IMR-90 (cell line): Measurements from ENCODE around the gene ZNF878. TPM values are rescaled to one million over a fixed set of nuclear protein-coding genes. Genes with fewer than 3 reads are reported as not detected.

ENCODE experiments used
- ATAC-seq: fragments of 200-7000 bp; cut with Tn5 transposase; 2 replicates; pipeline ENCODE4 v1.9.1; 2020; ENCODE audit warnings: low read depth, mild to moderate bottlenecking, moderate library complexity
- BruUV-seq: library from RNA; stranded (reverse); fragments of 400-500 nt; replicated peaks from 2 replicates; lab custom pipeline; 2021; lab: Mats Ljungman, UMichigan
- CTCF ChIA-PET: fragments of 300-600 bp; formaldehyde crosslinking; extraction: SDS; loops from one replicate; lab custom pipeline; 2021; ENCODE audit warnings: antibody characterized with exemption; lab: Yijun Ruan, JAX
- POLR2A ChIA-PET: fragments of 300-600 bp; sonication (Branson Sonifier 250); formaldehyde crosslinking; loops from one replicate; lab custom pipeline; 2022; ENCODE audit warnings: antibody characterized with exemption; ENCODE audit not compliant: unreplicated experiment; lab: Charles Lee
- DNase-seq: peaks from one replicate; pipeline ENCODE4 v3.0.0; 2013
- H2AFZ ChIP-seq: replicated peaks from 2 replicates; pipeline ENCODE3; 2013; ENCODE audit warnings: low read length, mild to moderate bottlenecking; ENCODE audit not compliant: poor library complexity
- H2AK5ac ChIP-seq: 2 replicates; pipeline ENCODE4 v1.6.1; 2013; ENCODE audit warnings: low read depth, low read length, inconsistent platforms
- H2AK9ac ChIP-seq: replicated peaks from 2 replicates; pipeline ENCODE3; 2013; ENCODE audit warnings: mild to moderate bottlenecking, low read depth, low read length, moderate library complexity; ENCODE audit not compliant: poor library complexity
- H2BK120ac ChIP-seq: 2 replicates; pipeline ENCODE4 v1.6.1; 2013; ENCODE audit warnings: low read depth, low read length, inconsistent platforms
- H2BK15ac ChIP-seq: 3 replicates; pipeline ENCODE4 v1.6.1; 2013; ENCODE audit warnings: low read depth, low read length, inconsistent platforms
- H2BK20ac ChIP-seq: 2 replicates; pipeline ENCODE4 v1.6.1; 2013; ENCODE audit warnings: low read depth, mild to moderate bottlenecking, inconsistent platforms, low read length, moderate library complexity
- H2BK5ac ChIP-seq: 2 replicates; pipeline ENCODE4 v1.6.1; 2013; ENCODE audit warnings: mild to moderate bottlenecking, low read depth, low read length, inconsistent platforms; ENCODE audit not compliant: poor library complexity, severe bottlenecking
- H3K14ac ChIP-seq: replicated peaks from 2 replicates; pipeline ENCODE4 v1.6.1; 2013; ENCODE audit warnings: low read depth, low read length, inconsistent platforms
- H3K18ac ChIP-seq: 2 replicates; pipeline ENCODE4 v1.6.1; 2013; ENCODE audit warnings: low read depth, low read length, control low read depth
- H3K23ac ChIP-seq: 2 replicates; pipeline ENCODE4 v1.6.1; 2013; ENCODE audit warnings: low read depth, low read length, inconsistent platforms
- H3K27ac ChIP-seq: 2 replicates; pipeline ENCODE4 v1.5.1; 2013; ENCODE audit warnings: mild to moderate bottlenecking, control low read depth, low read length; ENCODE audit not compliant: insufficient read depth
- H3K27me3 ChIP-seq: 2 replicates; pipeline ENCODE4 v1.6.1; 2013; ENCODE audit warnings: low read length; ENCODE audit not compliant: control insufficient read depth, insufficient read depth
- H3K36me3 ChIP-seq: 2 replicates; pipeline ENCODE4 v1.6.1; 2013; ENCODE audit warnings: low read length, mixed read lengths; ENCODE audit not compliant: control insufficient read depth, insufficient read depth
- H3K4ac ChIP-seq: 2 replicates; pipeline ENCODE4 v1.6.1; 2013; ENCODE audit warnings: low read depth, low read length, inconsistent platforms
- H3K4me1 ChIP-seq: 2 replicates; pipeline ENCODE4 v1.6.1; 2013; ENCODE audit warnings: low read length, mixed read lengths; ENCODE audit not compliant: control insufficient read depth, insufficient read depth
- H3K4me2 ChIP-seq: 2 replicates; pipeline ENCODE4 v1.6.1; 2013; ENCODE audit warnings: low read depth, mild to moderate bottlenecking, control low read depth, low read length, moderate library complexity
- H3K4me3 ChIP-seq: 2 replicates; pipeline ENCODE4 v1.5.1; 2013; ENCODE audit warnings: low read depth, mild to moderate bottlenecking, control low read depth, low read length, moderate library complexity; ENCODE audit not compliant: insufficient read depth
- H3K56ac ChIP-seq: 2 replicates; pipeline ENCODE4 v1.6.1; 2013; ENCODE audit warnings: low read length, inconsistent platforms; ENCODE audit not compliant: insufficient read depth; ENCODE audit errors: extremely low read depth
- H3K79me1 ChIP-seq, 2 experiments: 2 replicates each; pipeline ENCODE4 v1.6.1; 2013; ENCODE audit warnings: low read length in 2 of 2, inconsistent platforms in 1 of 2, low read depth in 1 of 2
- H3K9ac ChIP-seq: 2 replicates; pipeline ENCODE4 v1.6.1; 2013; ENCODE audit warnings: low read depth, low read length, control low read depth
- H3K9me1 ChIP-seq: 2 replicates; pipeline ENCODE4 v1.6.1; 2013; ENCODE audit warnings: low read length, inconsistent platforms; ENCODE audit not compliant: insufficient read depth
- H3K9me3 ChIP-seq: 2 replicates; pipeline ENCODE4 v1.6.1; 2013; ENCODE audit warnings: low read length; ENCODE audit not compliant: control insufficient read depth, insufficient read depth
- H4K20me1 ChIP-seq: 2 replicates; pipeline ENCODE4 v1.6.1; 2013; ENCODE audit warnings: low read length, inconsistent platforms; ENCODE audit not compliant: insufficient read depth
- H4K5ac ChIP-seq: 2 replicates; pipeline ENCODE4 v1.6.1; 2013; ENCODE audit warnings: mild to moderate bottlenecking, low read depth, low read length, control low read depth
- H4K8ac ChIP-seq, 2 experiments: 2 replicates each; pipeline ENCODE4 v1.6.1; 2013; ENCODE audit warnings: low read depth in 2 of 2, low read length in 2 of 2, control low read depth in 1 of 2, inconsistent platforms in 1 of 2
- H4K91ac ChIP-seq: 2 replicates; pipeline ENCODE4 v1.6.1; 2013; ENCODE audit warnings: low read depth, low read length, inconsistent platforms; ENCODE audit not compliant: insufficient read depth
- BHLHE40 ChIP-seq: fragments of 150-350 bp; IDR thresholded peaks from 2 replicates; pipeline ENCODE4 v1.6.1; 2016; ENCODE audit warnings: mild to moderate bottlenecking, low read depth, low read length
- CEBPB ChIP-seq: IDR thresholded peaks from 2 replicates; pipeline ENCODE4 v1.6.1; 2012; ENCODE audit warnings: low read depth, low read length, improper control_type of control experiment
- CHD1 ChIP-seq: IDR thresholded peaks from 2 replicates; pipeline ENCODE4 v1.6.1; 2012; ENCODE audit warnings: low read depth, low read length, improper control_type of control experiment
- CTCF ChIP-seq: conservative IDR thresholded peaks from 2 replicates; pipeline ENCODE4 v1.5.1; 2012; ENCODE audit warnings: mild to moderate bottlenecking, low read depth, low read length, improper control_type of control experiment
- ELK1 ChIP-seq: fragments of 150-350 bp; IDR thresholded peaks from 2 replicates; pipeline ENCODE4 v1.6.1; 2016; ENCODE audit warnings: low read depth, mild to moderate bottlenecking, low read length, moderate library complexity, borderline replicate concordance
- FOS ChIP-seq: fragments of 150-350 bp; IDR thresholded peaks from 2 replicates; pipeline ENCODE4 v1.6.1; 2016; ENCODE audit warnings: low read depth, low read length
- MAFK ChIP-seq: IDR thresholded peaks from 2 replicates; pipeline ENCODE4 v1.6.1; 2012; ENCODE audit warnings: low read depth, low read length, improper control_type of control experiment
- MAZ ChIP-seq: IDR thresholded peaks from 2 replicates; pipeline ENCODE4 v1.6.1; 2012; ENCODE audit warnings: low read depth, mild to moderate bottlenecking, low read length, improper control_type of control experiment, moderate library complexity, borderline replicate concordance
- MXI1 ChIP-seq: IDR thresholded peaks from 2 replicates; pipeline ENCODE4 v1.6.1; 2012; ENCODE audit warnings: low read depth, mild to moderate bottlenecking, low read length, moderate library complexity, borderline replicate concordance
- NFE2L2 ChIP-seq: fragments of 150-350 bp; IDR thresholded peaks from 2 replicates; pipeline ENCODE4 v1.6.1; 2016; ENCODE audit warnings: low read depth, mild to moderate bottlenecking, low read length
- POLR2A ChIP-seq: IDR thresholded peaks from 2 replicates; pipeline ENCODE4 v1.6.1; 2012; ENCODE audit warnings: mild to moderate bottlenecking, low read depth, low read length
- RAD21 ChIP-seq: IDR thresholded peaks from 2 replicates; pipeline ENCODE4 v1.6.1; 2012; ENCODE audit warnings: low read length, improper control_type of control experiment
- RCOR1 ChIP-seq: IDR thresholded peaks from 2 replicates; pipeline ENCODE4 v1.6.1; 2012; ENCODE audit warnings: mild to moderate bottlenecking, low read length, improper control_type of control experiment; ENCODE audit not compliant: insufficient replicate concordance
- RFX5 ChIP-seq: IDR thresholded peaks from 2 replicates; pipeline ENCODE4 v1.8.0; 2012; ENCODE audit warnings: low read depth, mild to moderate bottlenecking, low read length, moderate library complexity
- SMC3 ChIP-seq: fragments of 150-350 bp; IDR thresholded peaks from 2 replicates; pipeline ENCODE4 v1.6.1; 2016; ENCODE audit warnings: low read depth, mild to moderate bottlenecking, antibody characterized with exemption, low read length, moderate library complexity
- USF2 ChIP-seq: fragments of 150-350 bp; IDR thresholded peaks from 2 replicates; pipeline ENCODE4 v1.6.1; 2017; ENCODE audit warnings: mild to moderate bottlenecking, antibody characterized with exemption, low read length, low read depth
- WGBS, 2 experiments: methylation state at CpG; one replicate each; pipeline versions ENCODE4 v1.1.5 to v1.1.7; 2013; ENCODE audit warnings: missing lambda C conversion rate in 2 of 2; ENCODE audit not compliant: insufficient read length in 1 of 2; ENCODE audit errors: extremely low coverage in 2 of 2; 5-methylcytosine and 5-hydroxymethylcytosine counted together
- dilution Hi-C: fragments of 300-500 bp; cut with HindIII; formaldehyde crosslinking; loops from one replicate; pipeline ENCODE4 v1.14.3; 2018; ENCODE audit warnings: low sequenced_read_pairs; ENCODE audit not compliant: unreplicated experiment
- in situ Hi-C: fragments of 300-500 bp; cut with MboI; formaldehyde crosslinking; loops from 3 replicates; pipeline ENCODE4 v1.14.3; 2019; ENCODE audit warnings: low sequenced_read_pairs, inconsistent platforms, mixed read lengths
- intact Hi-C: fragments of 100-400 bp; cut with micrococcal nuclease; formaldehyde crosslinking; loops from 2 replicates; pipeline ENCODE4 v1.10.0; 2022
- polyA plus RNA-seq, 3 experiments: library from polyadenylated mRNA; depleted of rRNA; stranded (reverse); fragments of >200 nt; gene quantifications; 2 replicates each; pipeline ENCODE4 v1.2.3, GENCODE V29; 2012; ENCODE audit warnings: low replicate concordance in 1 of 3
- total RNA-seq: library from RNA; depleted of rRNA; stranded (reverse); fragments of >200 nt; gene quantifications from 2 replicates; pipeline ENCODE4 v1.2.3, GENCODE V29; 2012

The ZNF878 gene
- total and polyA plus RNA-seq, 2 of the 4 experiments (the other 2 are of a cell fraction): 0.05 to 0.36 TPM

- no peak overlapping the region for H2BK5ac ChIP-seq
- intact Hi-C loops (loop anchor here (5.0 kb wide), 1 partner anchor 276 kb away; the partner anchor contains the start of gene ZNF442), in situ Hi-C loops (no loop called here), dilution Hi-C loops (no loop called here)
- peak; percentile 53 for DNase-seq
- H3K56ac ChIP-seq: no peak overlapping the region
- no peak overlapping the region for H2BK15ac ChIP-seq
- H3K27ac ChIP-seq: no peak overlapping the region
- no peaks in the 10 kb centered on the region for H3K36me3 ChIP-seq
- no peak overlapping the region for H2AK5ac ChIP-seq
- H4K91ac ChIP-seq: no peak overlapping the region
- H3K4ac ChIP-seq: no peak overlapping the region
- H3K4me1 ChIP-seq: 0 out of 2 replicates have a peak, but pooled peaks cover 2% of the 10 kb centered on the region
- no peak overlapping the region for H4K8ac ChIP-seq
- no peak overlapping the region for H2AFZ ChIP-seq
- no peak overlapping the region for H4K5ac ChIP-seq
- TF ChIP-seq MAZ: no peak
- TF ChIP-seq RAD21: peak; percentile 65
- no peak for TF ChIP-seq BHLHE40
- no peak for TF ChIP-seq RFX5
- TF ChIP-seq FOS: no peak
- no peak for TF ChIP-seq CHD1
- no peak for TF ChIP-seq CEBPB
- no peak for TF ChIP-seq MAFK
- TF ChIP-seq NFE2L2: no peak
- no peak for TF ChIP-seq MXI1
- peak; percentile 53 for TF ChIP-seq SMC3
- TF ChIP-seq ELK1: no peak
- TF ChIP-seq CTCF: peak; percentile 65
- no peak for TF ChIP-seq RCOR1
- no peak for TF ChIP-seq POLR2A
- no peak for TF ChIP-seq USF2
- BruUV-seq: no TSS peak
- H3K14ac ChIP-seq: no peak overlapping the region
- peaks cover 8 to 22% of the 10 kb centered on the region in 2 experiments for H3K79me1 ChIP-seq
- no peak overlapping the region for H2BK120ac ChIP-seq
- no peak overlapping the region for H2BK20ac ChIP-seq
- H3K18ac ChIP-seq: no peak overlapping the region
- H2AK9ac ChIP-seq: peak overlapping the region; percentile 9
- POLR2A ChIA-PET: no interaction called here
- ATAC-seq: peak; percentile 34; the same call in 1 of the 2 replicates
- no peak overlapping the region for H3K4me2 ChIP-seq
- H3K9me3 ChIP-seq: no peaks in the 10 kb centered on the region; the same call in 1 of the 2 replicates
- H3K9ac ChIP-seq: no peak overlapping the region
- H3K23ac ChIP-seq: no peak overlapping the region
- H3K4me3 ChIP-seq: no peak overlapping the region
- no peaks in the 10 kb centered on the region for H3K27me3 ChIP-seq
- no CpG with 5 or more reads among the region's 5 CpGs for whole genome bisulfite sequencing, 2 experiments
- peaks cover 3% of the 10 kb centered on the region; the same call in 1 of the 2 replicates for H3K9me1 ChIP-seq
- CTCF ChIA-PET: interaction anchor here (0.5 to 1.3 kb wide), 9 partner anchors 8 to 518 kb away, joined by 3 to 6 read pairs (median 3); partner anchors contain the start of genes ZNF20 and ZNF442
- H4K20me1 ChIP-seq: no peaks in the 10 kb centered on the region
Measured at GRCh38 chr19:12090807-12091206, 38.0 kb upstream of the ZNF878 start.
